ENCODE measurements around the gene H6PD.

DNA sequence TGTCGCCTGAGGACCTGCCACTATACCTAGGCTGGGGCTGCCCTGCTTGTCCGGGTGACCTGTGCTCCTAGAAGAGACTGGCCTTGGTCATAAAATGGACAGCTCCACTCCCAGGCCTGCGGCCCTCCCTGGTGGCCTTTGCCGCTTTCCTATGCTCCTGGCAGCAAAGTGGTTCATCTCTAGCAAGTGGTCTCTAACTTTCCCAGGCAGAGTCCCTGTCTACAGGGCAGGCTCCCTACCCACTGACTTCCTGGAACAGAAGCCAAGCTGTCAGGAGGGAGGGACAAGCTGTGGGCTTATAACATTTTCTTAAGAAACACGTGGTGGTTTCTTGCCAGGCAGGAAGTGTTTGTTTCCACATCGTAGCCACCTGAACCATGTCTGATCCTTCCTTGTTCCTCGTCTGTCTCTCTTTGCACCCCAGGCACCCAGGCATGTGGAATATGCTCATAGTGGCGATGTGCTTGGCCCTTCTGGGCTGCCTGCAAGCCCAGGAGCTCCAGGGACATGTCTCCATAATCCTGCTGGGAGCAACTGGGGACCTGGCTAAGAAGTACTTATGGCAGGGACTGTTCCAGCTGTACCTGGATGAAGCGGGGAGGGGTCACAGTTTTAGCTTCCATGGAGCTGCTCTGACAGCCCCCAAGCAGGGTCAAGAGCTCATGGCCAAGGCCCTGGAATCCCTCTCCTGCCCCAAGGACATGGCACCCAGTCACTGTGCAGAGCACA is 10.1 kb downstream of the H6PD start:
- TF ChIP-seq EZH2 (IDR thresholded peaks at IDR 0.05; ENCODE audit: low read depth, unreplicated experiment) (no peak), CTCF (conservative IDR thresholded peaks at IDR 0.05; ENCODE audit: low read depth in 2 of 2) (no peak), EZH2phosphoT487 (IDR thresholded peaks at IDR 0.05; ENCODE audit: unreplicated experiment) (no peak), POLR2AphosphoS5 (IDR thresholded peaks at IDR 0.05; ENCODE audit: low read depth) (no peak), REST (IDR thresholded peaks at IDR 0.05; ENCODE audit: unreplicated experiment) (no peak)
